Midbrain (tissue), 1 donor: ENCODE measurements around the gene A1BG.

ENCODE experiments used
- DNase-seq: peaks from one replicate; lab custom pipeline; 2025; lab: John Stamatoyannopoulos, UW

Gene A1BG

GRCh38 chr19:58334691-58335249, 18.5 kb downstream of the A1BG start:
- no peak for DNase-seq

DNA sequence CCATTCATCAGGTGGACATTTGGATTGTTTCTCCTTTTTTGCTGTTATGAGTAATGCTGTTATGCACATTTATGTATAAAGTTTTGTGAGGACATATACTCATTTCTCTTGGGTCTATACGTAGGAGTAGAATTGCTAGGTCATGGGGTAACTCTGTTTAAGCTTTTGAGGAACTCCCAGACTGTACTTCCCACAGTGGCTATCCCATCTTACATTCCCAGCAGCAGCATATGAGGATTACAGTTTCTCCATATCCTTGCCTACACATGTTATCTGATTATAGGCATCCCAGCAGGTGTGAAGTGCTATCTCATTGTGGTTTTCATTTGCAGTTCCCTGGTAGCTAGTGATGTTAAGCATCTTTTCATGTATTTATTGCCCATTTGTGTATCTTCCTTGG, 20.6 kb downstream of the A1BG start:
- no peak for DNase-seq

DNA sequence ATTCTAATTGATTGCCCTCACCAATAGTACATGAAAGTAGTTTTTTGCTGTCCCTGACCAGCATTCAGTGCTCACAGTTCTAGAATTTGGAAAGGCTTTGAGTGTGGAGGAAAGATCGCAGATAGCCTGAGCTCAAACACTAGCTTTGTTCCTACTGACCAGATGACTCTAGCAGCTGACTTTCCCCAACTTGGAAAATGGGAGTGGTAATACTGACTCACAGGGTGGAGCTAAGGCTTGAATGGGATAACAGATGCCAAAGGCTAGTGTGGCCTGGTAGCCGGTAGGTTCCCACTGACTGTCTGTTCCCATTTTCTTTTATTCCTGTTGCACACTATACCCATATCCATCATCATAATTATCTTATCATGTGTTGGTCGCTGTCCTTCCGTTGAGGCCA, 22.8 kb downstream of the A1BG start:
- peak; percentile 84 for DNase-seq

DNA sequence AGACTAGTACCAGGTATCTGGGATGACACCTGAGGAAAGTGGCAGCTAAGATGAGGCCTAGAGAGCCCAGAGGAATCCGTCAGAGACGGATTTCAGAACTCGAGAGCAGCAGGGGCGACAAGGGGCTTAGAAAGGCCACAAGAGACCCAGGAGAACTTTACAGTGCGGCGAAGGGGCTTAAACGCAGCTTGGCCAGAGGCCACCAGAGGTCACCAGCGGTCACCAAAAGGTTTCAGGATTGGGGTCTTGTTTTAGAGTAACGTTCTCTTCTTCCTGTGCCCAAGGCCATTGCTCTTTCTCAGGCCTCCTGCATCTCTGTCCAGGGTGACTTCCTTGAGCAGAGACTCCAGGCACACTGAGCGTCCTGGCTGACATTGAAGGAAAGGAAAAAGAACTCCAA, 24.3 kb downstream of the A1BG start:
- no peak for DNase-seq

DNA sequence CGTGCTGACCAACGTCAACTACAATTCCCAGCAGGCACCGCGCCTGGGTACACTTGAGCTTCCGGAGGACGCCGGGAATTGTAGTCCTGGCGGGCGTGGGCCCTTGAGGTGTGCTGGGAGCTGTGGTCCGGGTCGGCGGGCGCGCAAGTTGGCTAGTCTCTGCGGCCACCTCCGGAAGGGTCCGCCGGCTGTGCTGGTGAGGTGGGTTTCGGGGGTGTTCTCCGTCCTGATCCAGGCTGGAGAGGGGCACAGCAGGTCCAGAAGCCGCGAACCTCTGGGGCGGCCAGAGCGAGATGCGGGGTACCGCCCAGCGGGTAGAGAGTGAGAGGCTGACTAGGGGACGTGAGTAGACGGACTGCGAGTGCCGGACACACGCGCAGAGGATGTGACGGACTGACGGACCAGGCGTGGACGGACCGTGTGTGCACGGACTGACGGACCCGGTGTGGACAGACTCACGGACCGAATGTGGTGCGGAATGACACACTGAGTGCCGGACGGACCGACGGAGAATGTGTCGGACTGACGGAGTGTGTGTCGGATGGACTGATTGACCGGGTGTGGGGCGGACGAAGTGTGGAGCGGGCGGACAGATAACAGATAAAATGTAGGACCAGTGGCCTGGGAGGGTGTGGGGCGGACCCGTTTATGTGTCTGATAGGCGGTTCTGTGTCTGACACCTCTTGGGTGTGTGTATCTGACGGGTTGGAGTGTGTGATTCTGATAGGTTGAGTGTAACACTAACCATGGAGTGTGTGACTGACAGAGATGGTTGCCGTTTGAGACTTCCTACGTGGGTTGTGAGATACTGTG, 26.2 kb downstream of the A1BG start, which contains the start of gene ZSCAN22:
TSS of gene ZSCAN22 (plus strand) at position 81 of the 813 bp plus-strand sequence. CDS start 7,809 bp downstream, outside the sequence.
- DNase-seq = peak; percentile 98

GRCh38 chr19:58326501-58326913, 26.8 kb downstream of the A1BG start:
- no peak for DNase-seq

GRCh38 chr19:58325311-58326022, 27.8 kb downstream of the A1BG start:
- no peak for DNase-seq

DNA sequence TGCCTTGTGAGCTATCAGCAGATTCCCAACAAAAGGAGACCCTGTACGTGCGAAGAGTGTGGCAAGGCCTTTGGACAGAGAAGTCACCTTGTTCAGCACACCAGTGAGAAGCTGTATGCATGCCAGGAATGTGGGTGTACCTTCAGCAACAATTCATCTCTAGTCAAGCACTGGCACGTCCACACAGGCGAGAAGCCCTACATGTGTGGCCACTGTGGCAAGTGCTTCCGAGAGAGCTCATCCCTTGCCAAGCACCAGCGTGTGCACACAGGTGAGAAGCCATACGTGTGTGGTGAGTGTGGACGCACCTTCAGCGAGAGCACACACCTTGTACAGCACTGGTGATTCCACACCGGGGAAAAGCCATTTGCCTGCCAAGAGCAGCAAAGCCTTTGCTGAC, 34.1 kb downstream of the A1BG start:
- no peak for DNase-seq

- no peak for DNase-seq
These were observed 35.0 kb downstream of the A1BG start for GRCh38 chr19:58318297-58318696.

DNA sequence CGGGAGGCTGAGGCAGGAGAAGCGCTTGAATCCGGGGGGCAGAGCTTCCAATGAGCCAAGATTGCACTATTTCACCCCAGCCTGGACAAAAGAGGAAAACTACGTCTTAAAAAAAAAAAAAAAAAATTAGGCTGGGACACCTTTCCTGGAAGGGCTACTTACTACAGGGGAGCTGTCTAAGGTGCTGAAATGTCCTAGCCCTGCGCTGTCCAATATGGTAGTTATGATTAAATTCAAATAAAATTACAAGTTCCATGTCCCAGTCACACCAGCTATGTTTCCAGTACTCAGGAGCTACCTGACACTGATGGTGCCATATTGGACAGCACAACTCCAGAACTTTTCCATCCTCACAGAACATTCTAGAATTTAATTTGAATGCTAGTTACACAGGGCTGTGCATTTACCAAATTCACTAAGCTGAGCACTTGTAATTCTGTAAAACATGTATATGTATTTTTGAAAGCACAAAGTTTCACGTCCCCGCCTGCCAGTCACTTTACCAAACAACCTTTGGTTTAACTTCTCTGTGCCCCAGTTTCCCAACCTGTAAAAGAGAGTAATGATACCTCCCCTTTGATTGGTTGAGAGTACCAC, 35.7 kb downstream of the A1BG start:
- DNase-seq = no peak

DNA sequence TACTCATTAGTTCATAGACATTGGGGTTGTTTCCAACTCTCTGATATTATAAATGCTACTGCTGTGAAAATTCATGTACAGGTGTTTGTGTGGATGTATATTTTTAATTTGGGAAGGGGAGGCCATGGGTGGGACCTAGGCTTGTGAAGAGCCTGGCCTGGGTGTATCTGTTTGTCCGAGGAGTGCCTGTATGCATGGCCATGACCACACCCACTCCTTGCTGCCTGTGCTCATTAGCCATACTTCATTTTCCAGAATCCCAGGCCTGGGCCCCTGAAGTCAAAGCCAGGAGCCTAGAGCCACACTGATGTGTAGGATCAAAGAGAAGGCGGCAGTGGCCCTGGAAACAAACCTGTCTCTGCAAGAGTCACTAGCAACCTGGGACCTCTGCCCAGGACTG, 37.7 kb downstream of the A1BG start:
- no peak for DNase-seq

- DNase-seq = no peak
These were observed 41.9 kb downstream of the A1BG start for GRCh38 chr19:58311345-58311865.

DNA sequence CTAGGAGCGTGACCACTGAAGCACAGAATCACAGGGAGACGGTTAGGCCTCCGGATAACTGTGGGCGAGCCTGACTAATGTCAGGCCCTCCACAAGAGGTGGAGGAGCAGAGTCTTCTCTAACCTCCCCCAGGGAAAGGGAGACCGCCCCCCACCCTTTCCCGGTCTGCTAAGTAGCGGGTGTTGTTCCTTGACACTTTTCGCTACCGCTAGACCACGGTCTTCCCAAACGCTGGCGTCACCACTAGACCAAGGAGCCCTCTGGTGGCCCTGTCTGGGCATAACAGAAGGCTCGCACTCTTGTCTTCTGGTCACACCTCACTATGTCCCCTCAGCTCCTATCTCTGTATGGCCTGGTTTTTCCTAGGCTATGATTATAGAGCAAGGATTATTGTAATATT, 42.6 kb downstream of the A1BG start:
- DNase-seq = peak; percentile 14

DNA sequence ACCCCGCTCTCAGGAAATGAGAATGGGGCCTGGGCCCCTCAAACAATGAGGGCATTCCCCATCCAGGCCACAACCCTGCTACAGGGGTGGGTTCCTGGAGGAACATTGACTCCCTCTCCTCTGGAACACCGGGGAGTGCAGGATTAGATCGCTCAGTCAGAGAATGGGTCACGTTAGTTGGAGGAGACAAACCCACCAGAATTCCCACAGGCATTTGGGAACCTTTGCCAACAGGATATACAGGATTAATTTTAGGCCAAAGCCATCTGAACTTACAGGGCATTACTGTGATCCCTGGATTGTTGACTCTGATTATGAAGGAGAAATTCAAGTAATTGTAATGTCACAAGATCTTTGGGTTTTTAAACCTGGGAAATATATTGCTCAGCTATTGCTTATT, 45.6 kb downstream of the A1BG start:
- no peak for DNase-seq

- DNase-seq = no peak
These were observed 47.4 kb downstream of the A1BG start for GRCh38 chr19:58305932-58306323.

DNA sequence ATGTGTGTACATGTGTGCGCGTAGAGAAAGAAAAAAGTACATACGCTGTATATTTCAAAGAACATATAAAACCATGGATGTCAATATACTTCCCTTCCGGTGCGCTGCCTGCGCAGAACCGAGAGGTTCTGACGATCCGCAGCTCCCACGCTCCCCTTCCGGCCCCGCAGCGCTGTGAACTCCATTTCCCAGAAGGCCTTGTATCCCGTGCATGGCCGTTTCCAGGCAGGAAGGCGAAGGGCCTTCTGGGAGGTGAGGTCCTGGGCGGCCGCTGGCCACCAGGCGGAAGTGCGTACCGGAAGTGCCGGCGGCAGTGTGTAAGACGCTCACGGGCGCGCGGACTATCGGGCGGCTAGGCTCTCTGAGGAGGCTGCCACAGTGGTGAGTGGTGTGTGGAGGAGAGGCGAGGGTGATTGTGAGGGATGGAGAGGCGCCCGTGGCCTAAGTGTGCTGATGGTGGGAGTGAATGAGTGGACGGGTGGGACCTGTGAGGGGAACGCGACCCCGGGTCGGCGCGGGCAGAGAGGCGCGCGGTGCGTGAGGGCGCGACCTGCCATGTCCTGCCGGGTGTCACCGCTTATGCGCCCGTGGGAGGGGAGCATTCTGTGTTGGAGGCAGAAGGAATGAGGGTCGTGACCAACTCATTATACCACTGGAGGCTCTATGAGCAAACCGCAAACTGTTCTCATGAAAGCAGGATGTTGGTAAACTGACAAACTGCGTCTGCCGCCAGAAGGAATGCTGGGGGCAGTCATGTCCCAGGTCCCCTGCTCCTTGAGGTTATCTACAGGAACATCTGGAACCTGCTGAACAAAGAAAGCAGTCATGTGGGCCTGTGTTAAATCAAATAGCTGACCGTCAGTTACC, 48.0 kb downstream of the A1BG start, which contains the start of gene ERVK3-1:
TSS of gene ERVK3-1 (plus strand) at position 313 of the 867 bp plus-strand sequence. CDS start 6,792 bp downstream, outside the sequence.
- DNase-seq = peak; percentile 98

GRCh38 chr19:58304748-58305064, 48.6 kb downstream of the A1BG start:
- no peak for DNase-seq

GRCh38 chr19:58304255-58304654, 49.0 kb downstream of the A1BG start:
- DNase-seq = no peak

DNA sequence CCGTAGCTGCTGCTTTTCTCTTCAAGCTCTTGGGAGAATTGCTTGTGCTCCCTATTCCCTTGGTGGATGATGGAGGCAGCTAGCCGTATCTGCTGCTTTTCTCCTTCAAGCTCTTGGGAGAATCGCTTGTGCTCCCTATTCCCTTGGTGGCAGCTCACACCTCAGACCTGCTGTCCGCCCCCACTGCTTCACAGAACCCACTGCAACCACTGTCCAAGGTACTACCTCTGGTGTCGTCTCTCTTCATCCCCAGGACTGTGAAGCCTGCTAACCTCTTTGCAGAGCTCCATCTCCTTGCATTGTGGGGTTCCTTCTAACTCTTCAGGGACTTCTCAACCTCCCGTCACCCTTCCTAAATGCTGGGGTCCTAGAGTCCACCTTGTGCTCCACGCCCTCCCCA, 52.7 kb downstream of the A1BG start:
- no peak for DNase-seq

DNA sequence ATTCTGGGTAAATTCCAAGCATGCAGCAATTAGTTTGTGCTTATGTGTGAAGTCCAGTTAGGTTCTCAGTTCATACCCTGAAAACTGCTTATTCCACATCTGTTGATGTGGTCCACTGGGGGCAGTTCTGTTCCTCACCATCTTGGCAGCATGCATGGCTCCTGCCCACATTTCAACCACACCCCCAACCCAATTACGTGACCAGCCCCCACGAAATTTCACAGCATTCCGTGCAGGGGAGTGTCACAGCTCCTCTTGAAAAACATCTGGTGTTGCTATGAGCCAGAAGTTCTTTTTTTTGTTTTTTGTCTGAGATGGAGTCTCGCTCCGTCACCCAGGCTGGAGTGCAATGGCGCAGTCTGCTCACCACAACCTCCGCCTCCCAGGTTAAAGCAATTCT, 57.2 kb downstream of the A1BG start:
- no peak for DNase-seq
